Adipocyte (in vitro differentiated cells): ENCODE data around the gene BCL2L2.

ENCODE experiments used
- DNase-seq: peaks from one replicate; pipeline ENCODE4 v3.0.0-alpha.2; 2015; ENCODE audit warnings: low read depth
- H3K27me3 ChIP-seq: replicated peaks from 2 replicates; pipeline ENCODE4 v1.7.0; 2013; ENCODE audit warnings: mild to moderate bottlenecking, low read length, moderate library complexity; ENCODE audit not compliant: control insufficient read depth, insufficient read depth
- H3K36me3 ChIP-seq: 2 replicates; pipeline ENCODE4 v1.7.0; 2013; ENCODE audit warnings: low read length, mild to moderate bottlenecking, moderate library complexity; ENCODE audit not compliant: control insufficient read depth, insufficient read depth, severe bottlenecking
- H3K4me1 ChIP-seq: 2 replicates; pipeline ENCODE4 v1.7.0; 2013; ENCODE audit warnings: mild to moderate bottlenecking, low read length, moderate library complexity; ENCODE audit not compliant: control insufficient read depth, insufficient read depth
- H3K4me3 ChIP-seq: 2 replicates; pipeline ENCODE4 v1.7.0; 2013; ENCODE audit warnings: mild to moderate bottlenecking, low read length, moderate library complexity
- H3K9ac ChIP-seq: 2 replicates; pipeline ENCODE4 v1.7.0; 2013; ENCODE audit warnings: mild to moderate bottlenecking, low read length, moderate library complexity
- H3K9me3 ChIP-seq: 2 replicates; pipeline ENCODE4 v1.7.0; 2013; ENCODE audit warnings: mild to moderate bottlenecking, low read length, moderate library complexity; ENCODE audit not compliant: control insufficient read depth

Gene BCL2L2

DNA sequence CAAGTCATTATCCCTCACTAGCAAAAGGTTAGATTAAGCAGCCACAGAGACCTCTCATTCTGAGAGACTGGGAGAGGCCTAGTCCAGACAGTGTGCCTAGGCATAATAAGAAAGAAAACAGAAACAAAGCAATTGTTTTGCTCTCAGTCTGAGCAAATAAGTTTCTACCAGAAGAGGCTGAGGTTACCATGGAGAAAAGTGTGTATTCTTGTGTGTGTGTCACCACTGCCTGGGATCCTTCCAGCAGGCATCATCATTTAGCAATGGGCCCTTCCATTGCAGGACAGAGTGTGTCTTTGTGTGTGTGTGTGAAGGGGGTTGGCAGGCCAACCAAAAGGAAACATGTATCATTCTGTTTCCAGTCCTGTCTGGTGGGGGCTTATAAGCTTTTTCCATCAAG is 54.7 kb downstream of the BCL2L2 start:
- Histone ChIP-seq H3K9me3 (no peaks in the 10 kb centered on the region), H3K9ac (no peak overlapping the region), H3K27me3 (peaks cover 11% of the 10 kb centered on the region), H3K36me3 (no peaks in the 10 kb centered on the region), H3K4me3 (no peak overlapping the region), H3K4me1 (no peaks in the 10 kb centered on the region)
- peak; percentile 57 for DNase-seq
